ENCODE results near the gene ZFP91. TPM values are rescaled to one million over a fixed set of nuclear protein-coding genes. Genes with fewer than 3 reads are reported as not detected.
"Not testable (repeated sequence)": the region's sequence is repeated elsewhere in the genome, so short reads cannot be mapped to it uniquely, and the experiment has no call there.

Gene ZFP91
- polyA plus RNA-seq, 1 experiment = 18.3 TPM

DNA sequence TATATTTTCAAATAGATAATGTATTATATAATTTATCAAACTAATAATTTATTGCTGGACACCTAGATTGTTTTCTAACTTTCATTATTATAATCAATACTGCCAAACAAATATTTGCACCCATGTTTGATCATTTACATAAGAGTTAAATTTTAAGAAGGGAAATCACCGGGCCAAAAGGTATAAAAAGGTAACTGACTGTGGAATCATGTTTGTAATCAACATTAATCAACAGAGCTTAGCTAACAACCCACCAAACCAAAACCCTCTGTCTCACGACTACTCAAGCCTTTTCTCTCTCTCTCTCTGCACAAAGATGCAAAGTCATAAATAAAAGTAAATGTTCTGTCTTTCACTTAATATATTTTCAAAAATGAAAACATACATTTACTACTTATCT, 18.0 kb upstream of the ZFP91 start:
- no peak for DNase-seq (ENCODE audit: low read depth)
- ChIA-PET POLR2A (no interaction called here), CTCF (interaction anchor here (1.2 to 2.7 kb wide), 2 partner anchors 7 to 69 kb away, joined by 3 to 17 read pairs; no protein-coding TSS in a partner anchor)
- no peak overlapping the region for H3K4me3 ChIP-seq (ENCODE audit: low read depth, low read length)
- TF ChIP-seq, protein P1, sequence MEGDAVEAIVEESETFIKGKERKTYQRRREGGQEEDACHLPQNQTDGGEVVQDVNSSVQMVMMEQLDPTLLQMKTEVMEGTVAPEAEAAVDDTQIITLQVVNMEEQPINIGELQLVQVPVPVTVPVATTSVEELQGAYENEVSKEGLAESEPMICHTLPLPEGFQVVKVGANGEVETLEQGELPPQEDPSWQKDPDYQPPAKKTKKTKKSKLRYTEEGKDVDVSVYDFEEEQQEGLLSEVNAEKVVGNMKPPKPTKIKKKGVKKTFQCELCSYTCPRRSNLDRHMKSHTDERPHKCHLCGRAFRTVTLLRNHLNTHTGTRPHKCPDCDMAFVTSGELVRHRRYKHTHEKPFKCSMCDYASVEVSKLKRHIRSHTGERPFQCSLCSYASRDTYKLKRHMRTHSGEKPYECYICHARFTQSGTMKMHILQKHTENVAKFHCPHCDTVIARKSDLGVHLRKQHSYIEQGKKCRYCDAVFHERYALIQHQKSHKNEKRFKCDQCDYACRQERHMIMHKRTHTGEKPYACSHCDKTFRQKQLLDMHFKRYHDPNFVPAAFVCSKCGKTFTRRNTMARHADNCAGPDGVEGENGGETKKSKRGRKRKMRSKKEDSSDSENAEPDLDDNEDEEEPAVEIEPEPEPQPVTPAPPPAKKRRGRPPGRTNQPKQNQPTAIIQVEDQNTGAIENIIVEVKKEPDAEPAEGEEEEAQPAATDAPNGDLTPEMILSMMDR (IDR thresholded peaks at IDR 0.05; ENCODE audit: insufficient read depth, low read depth, low read length) = no peak
- no peaks in the 10 kb centered on the region; the same call in 1 of the 2 replicates for H3K36me3 ChIP-seq (ENCODE audit: control insufficient read depth, insufficient read depth, low read length)
- no peaks in the 10 kb centered on the region for H3K27me3 ChIP-seq (ENCODE audit: control insufficient read depth, insufficient read depth, low read length)

DNA sequence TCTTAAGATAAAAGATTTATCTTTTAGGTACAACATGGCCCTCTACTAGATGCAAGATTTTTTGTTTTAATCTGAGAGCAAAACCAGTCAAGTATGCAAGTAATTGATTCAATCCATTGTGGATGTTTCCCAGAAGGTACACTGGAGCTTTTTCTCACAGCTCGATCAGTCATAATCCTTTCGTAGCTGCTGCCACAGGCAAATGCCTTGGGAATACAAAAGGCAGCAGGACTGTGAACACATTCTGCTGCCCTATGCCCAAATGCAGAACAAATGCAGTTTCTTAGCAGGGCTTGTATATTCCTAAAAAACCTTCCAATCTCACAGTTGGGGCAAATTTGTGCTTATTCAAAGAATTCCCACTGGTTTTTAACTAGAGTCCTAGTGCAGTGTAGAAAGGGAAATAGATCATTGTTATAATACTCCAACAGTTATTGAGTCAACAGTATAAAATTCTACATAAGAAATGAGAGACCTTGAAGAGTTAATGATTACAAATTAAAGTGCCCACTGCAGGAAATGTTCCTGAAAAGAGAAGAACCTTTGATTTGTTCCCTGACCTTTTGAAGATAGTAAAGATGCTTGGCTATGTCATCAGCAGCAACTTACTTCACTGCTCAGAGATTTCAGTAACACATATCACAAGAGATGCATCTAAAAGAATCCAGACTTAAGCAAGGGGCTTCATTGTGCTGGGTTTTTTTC, 17.3 kb upstream of the ZFP91 start:
- no peaks in the 10 kb centered on the region; the same call in 1 of the 2 replicates for H3K36me3 ChIP-seq (ENCODE audit: control insufficient read depth, insufficient read depth, low read length)
- H3K27me3 ChIP-seq (ENCODE audit: control insufficient read depth, insufficient read depth, low read length) = no peaks in the 10 kb centered on the region
- DNase-seq (ENCODE audit: low read depth) = no peak
- POLR2A ChIA-PET = no interaction called here
- no peak overlapping the region for H3K4me3 ChIP-seq (ENCODE audit: low read depth, low read length)
- CTCF ChIA-PET = interaction anchor here (1.2 to 1.4 kb wide), 2 partner anchors 11 to 68 kb away, joined by 3 read pairs; no protein-coding TSS in a partner anchor
- TF ChIP-seq, protein P1 (IDR thresholded peaks at IDR 0.05; ENCODE audit: insufficient read depth, low read depth, low read length) = no peak

DNA sequence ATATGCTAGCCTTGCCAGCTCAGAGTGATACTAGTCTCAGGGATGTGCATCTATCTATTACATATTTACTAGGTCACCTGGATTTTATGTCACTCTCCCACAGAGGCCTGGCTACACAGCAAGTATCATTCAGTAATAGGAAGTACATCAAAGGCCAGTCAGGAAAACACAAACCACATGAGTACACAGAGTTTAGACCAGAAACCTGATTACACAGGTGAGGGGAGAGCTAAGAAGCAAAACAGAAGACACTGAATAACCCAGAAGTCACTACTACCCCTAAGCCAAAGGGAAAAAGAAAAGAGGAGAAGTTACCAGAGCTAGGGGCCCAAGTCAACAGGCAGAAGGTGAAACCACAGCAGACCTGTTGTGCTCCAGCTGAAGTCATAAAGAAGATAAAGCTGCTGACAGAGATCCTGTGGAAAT, 16.5 kb upstream of the ZFP91 start:
- no peaks in the 10 kb centered on the region; the same call in 1 of the 2 replicates for H3K36me3 ChIP-seq (ENCODE audit: control insufficient read depth, insufficient read depth, low read length)
- TF ChIP-seq, protein P1 (IDR thresholded peaks at IDR 0.05; ENCODE audit: insufficient read depth, low read depth, low read length) = no peak
- H3K4me3 ChIP-seq (ENCODE audit: low read depth, low read length) = no peak overlapping the region
- CTCF ChIA-PET = interaction anchor here (0.5 to 1.4 kb wide), 5 partner anchors 11 to 847 kb away, joined by 3 read pairs; no protein-coding TSS in a partner anchor
- H3K27me3 ChIP-seq (ENCODE audit: control insufficient read depth, insufficient read depth, low read length) = no peaks in the 10 kb centered on the region
- DNase-seq (ENCODE audit: low read depth) = no peak
- POLR2A ChIA-PET = no interaction called here

DNA sequence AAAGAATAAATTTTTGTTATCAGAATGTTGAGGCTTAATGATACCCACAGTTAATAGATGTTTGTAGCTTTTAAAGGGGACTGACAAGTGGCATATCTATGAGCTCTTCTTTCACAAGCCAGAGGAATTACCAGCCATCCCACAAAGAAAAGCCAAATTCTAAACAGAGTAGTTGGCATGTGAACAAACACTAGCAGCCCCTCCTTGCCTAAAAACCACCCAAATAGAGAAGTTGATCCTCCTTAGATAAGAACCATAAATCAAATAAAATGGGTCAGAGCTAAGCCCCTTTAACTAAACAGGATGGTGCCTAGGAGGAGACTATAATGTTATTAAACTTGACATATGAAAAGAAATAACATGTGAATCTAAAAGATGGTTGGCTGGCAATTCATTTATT, 14.6 kb upstream of the ZFP91 start:
- POLR2A ChIA-PET = no interaction called here
- H3K36me3 ChIP-seq (ENCODE audit: control insufficient read depth, insufficient read depth, low read length) = no peaks in the 10 kb centered on the region; the same call in 1 of the 2 replicates
- no peak for DNase-seq (ENCODE audit: low read depth)
- no peak overlapping the region for H3K4me3 ChIP-seq (ENCODE audit: low read depth, low read length)
- H3K27me3 ChIP-seq (ENCODE audit: control insufficient read depth, insufficient read depth, low read length) = no peaks in the 10 kb centered on the region
- TF ChIP-seq, protein P1 (IDR thresholded peaks at IDR 0.05; ENCODE audit: insufficient read depth, low read depth, low read length) = no peak
- CTCF ChIA-PET = interaction anchor here (1.1 to 1.9 kb wide), 4 partner anchors 9 to 920 kb away, joined by 3 to 4 read pairs (median 4); no protein-coding TSS in a partner anchor

DNA sequence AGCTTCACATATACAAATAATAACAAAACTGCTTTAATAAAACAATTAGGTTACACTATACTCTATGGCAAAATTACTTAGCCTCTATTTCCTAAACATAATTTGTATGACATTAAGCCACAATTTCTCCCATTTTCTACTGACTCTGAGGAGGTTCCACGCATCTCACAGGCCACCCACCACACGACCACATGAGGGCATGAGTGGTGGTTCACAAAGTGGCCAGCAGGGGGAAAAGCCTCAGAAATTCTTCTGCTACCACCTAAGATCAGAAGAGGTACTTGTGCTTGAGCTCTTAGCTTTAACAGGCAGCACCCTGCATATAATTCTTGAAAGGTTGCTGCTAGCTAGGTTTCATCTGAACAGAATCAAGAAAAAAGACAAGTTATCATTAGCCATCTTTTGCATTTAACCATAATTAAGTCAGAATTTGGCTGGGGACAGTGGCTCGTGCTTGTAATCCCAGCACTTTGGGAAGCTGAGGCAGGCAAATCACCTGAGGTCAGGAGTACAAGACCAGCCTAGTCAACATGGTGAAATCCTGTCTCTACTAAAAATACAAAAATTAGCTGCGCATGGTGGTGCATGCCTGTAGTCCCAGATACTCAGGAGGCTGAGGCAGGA, 10.9 kb upstream of the ZFP91 start:
- TF ChIP-seq, protein P1 (IDR thresholded peaks at IDR 0.05; ENCODE audit: insufficient read depth, low read depth, low read length) = peak; percentile 85
- POLR2A ChIA-PET = no interaction called here
- Histone ChIP-seq H3K36me3 (ENCODE audit: control insufficient read depth, insufficient read depth, low read length) (peaks cover 2% of the 10 kb centered on the region; the same call in 1 of the 2 replicates), H3K27me3 (ENCODE audit: control insufficient read depth, insufficient read depth, low read length) (no peaks in the 10 kb centered on the region), H3K4me3 (ENCODE audit: low read depth, low read length) (no peak overlapping the region)
- DNase-seq (ENCODE audit: low read depth) = no peak
- CTCF ChIA-PET = interaction anchor here (0.8 to 5.0 kb wide), 27 partner anchors 8 to 923 kb away, joined by 3 to 28 read pairs (median 4); no protein-coding TSS in a partner anchor

DNA sequence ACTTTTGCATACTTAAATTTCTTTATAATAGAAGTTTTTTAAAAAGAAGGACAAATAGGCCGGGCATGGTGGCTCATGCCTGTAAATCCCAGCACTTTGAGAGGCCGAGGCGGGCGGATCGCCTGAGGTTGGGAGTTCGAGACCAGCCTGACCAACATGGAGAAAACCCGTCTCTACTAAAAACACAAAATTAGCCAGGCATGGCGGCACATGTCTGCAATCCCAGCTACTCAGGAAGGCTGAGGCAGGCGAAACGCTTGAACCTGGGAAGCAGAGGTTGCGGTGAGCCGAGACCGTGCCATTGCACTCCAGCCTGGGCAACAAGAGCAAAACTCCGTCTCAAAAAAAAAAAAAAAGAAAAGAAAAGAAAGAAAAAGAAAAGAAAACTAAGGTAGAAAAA, 6.0 kb upstream of the ZFP91 start:
- CTCF ChIA-PET = interaction anchor here (1.0 to 1.1 kb wide), 2 partner anchors 11 to 56 kb away, joined by 3 to 5 read pairs; no protein-coding TSS in a partner anchor
- H3K36me3 ChIP-seq (ENCODE audit: control insufficient read depth, insufficient read depth, low read length); DNase-seq (ENCODE audit: low read depth); POLR2A ChIA-PET; H3K4me3 ChIP-seq (ENCODE audit: low read depth, low read length); H3K27me3 ChIP-seq (ENCODE audit: control insufficient read depth, insufficient read depth, low read length): not testable (repeated sequence)
